HL-60 (cell line): Measurements from ENCODE around the gene LARP1B.
A peak's percentile ranks its signal among the peaks of the same experiment; 100 is the strongest.

Experiments used
- DNase-seq, 2 experiments: peaks; one replicate each; pipeline ENCODE4 v3.0.0-alpha.2; 2010 to 2020; ENCODE audit warnings: low read depth in 1 of 2, low spot score in 1 of 2
- H3K27ac ChIP-seq: fragments of 250-450 bp; sonication (Bioruptor Pico); replicated peaks from 2 replicates; pipeline ENCODE4 v1.5.1; 2020; ENCODE audit warnings: mild to moderate bottlenecking, moderate library complexity
- H3K27me3 ChIP-seq: fragments of 250-450 bp; sonication (Bioruptor Pico); 2 replicates; pipeline ENCODE4 v1.5.1; 2021; ENCODE audit warnings: mild to moderate bottlenecking, moderate library complexity; ENCODE audit not compliant: insufficient read depth, poor library complexity, severe bottlenecking
- H3K4me3 ChIP-seq: replicated peaks from 2 replicates; pipeline ENCODE4 v1.5.1; 2011; ENCODE audit warnings: mild to moderate bottlenecking, control low read depth, low read length; ENCODE audit not compliant: insufficient read depth
- GABPA ChIP-seq: IDR thresholded peaks from 2 replicates; pipeline ENCODE4 v1.6.1; 2012; ENCODE audit warnings: low read depth
- POLR2AphosphoS5 ChIP-seq: IDR thresholded peaks from 2 replicates; pipeline ENCODE4 v1.6.1; 2012; ENCODE audit warnings: low read depth
- SPI1 ChIP-seq: IDR thresholded peaks from 2 replicates; pipeline ENCODE4 v1.6.1; 2012; ENCODE audit warnings: low read depth, mild to moderate bottlenecking, borderline replicate concordance
- long read RNA-seq: library from polyadenylated mRNA; unstranded; transcript quantifications from one replicate; pipeline ENCODE4 v2.0.0, GENCODE V29; 2020
- TF ChIP-seq, protein P1 (sequence below): IDR thresholded peaks from one replicate; pipeline ENCODE4 v1.5.1; 2011; ENCODE audit warnings: low read length, control low read depth, inconsistent platforms; ENCODE audit not compliant: insufficient read depth
- TF ChIP-seq, protein P2 (sequence below): IDR thresholded peaks from 2 replicates; pipeline ENCODE4 v1.6.1; 2012; ENCODE audit warnings: low read depth; ENCODE audit not compliant: insufficient replicate concordance

LARP1B gene
- long read RNA-seq, transcript LARP1B-202 (10 exons, 2,151 nt) = major isoform, 12 of 44 reads
- long read RNA-seq, partial matches to known transcripts = 16 of 44 reads
- long read RNA-seq, other reads (novel, unspliced or antisense) = 12 of 44 reads

DNA sequence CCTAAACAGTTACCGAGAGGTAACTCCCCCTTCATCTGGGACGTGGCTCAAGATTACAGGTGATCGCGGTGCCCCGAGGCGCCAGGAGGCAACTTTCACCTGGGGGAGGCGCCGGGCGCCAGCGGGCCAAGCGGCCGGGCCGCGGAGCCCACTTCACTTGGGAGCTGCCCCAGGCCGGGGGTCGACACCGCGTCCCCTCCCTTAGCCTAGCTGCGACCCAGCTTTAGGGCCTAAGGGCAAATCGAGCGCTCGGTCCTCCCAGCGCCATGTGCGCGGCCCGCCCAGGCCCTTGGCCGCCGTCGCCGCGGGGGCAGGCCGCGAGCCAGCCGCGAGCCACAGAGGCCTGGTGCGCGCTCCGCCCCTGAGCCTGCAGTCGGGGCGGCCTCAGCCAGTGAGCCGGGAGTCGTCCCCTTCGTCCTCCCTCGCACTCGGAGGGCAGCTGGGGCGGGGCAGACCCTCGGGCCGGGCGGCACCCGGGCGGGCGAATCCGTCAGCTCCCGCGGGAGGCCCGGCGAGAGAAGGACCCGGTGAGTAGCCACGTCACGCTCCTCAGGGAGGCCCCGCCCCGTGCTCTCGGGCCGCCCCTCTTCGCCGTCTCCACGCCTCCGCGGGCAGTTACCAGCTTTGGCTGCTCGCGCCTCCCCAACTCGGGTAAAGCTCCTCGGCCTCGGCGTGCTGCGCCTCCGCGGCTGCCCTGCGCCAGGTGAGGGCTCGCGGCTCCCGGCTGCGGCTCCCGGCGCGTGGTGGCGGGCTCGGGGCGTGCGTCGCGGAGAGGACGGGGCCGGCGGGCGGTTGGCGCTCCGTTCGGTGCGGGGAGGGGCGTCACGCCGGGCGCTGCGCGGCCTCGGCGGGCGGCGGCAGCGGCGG is at the start of gene LARP1B:
TSS of gene LARP1B (plus strand) at position 614 of the 867 bp plus-strand sequence. CDS start 13,640 bp downstream, outside the sequence.
- peak; percentile 66 to 96 for DNase-seq
- H3K4me3 ChIP-seq = peak within 1 kb of the TSS; percentile 89
- peak within 1 kb of the TSS; percentile 97 for H3K27ac ChIP-seq
- TF ChIP-seq, protein P1, sequence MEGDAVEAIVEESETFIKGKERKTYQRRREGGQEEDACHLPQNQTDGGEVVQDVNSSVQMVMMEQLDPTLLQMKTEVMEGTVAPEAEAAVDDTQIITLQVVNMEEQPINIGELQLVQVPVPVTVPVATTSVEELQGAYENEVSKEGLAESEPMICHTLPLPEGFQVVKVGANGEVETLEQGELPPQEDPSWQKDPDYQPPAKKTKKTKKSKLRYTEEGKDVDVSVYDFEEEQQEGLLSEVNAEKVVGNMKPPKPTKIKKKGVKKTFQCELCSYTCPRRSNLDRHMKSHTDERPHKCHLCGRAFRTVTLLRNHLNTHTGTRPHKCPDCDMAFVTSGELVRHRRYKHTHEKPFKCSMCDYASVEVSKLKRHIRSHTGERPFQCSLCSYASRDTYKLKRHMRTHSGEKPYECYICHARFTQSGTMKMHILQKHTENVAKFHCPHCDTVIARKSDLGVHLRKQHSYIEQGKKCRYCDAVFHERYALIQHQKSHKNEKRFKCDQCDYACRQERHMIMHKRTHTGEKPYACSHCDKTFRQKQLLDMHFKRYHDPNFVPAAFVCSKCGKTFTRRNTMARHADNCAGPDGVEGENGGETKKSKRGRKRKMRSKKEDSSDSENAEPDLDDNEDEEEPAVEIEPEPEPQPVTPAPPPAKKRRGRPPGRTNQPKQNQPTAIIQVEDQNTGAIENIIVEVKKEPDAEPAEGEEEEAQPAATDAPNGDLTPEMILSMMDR = no peak
- TF ChIP-seq GABPA (no peak), POLR2AphosphoS5 (peak; percentile 84), SPI1 (no peak)
- TF ChIP-seq, protein P2, sequence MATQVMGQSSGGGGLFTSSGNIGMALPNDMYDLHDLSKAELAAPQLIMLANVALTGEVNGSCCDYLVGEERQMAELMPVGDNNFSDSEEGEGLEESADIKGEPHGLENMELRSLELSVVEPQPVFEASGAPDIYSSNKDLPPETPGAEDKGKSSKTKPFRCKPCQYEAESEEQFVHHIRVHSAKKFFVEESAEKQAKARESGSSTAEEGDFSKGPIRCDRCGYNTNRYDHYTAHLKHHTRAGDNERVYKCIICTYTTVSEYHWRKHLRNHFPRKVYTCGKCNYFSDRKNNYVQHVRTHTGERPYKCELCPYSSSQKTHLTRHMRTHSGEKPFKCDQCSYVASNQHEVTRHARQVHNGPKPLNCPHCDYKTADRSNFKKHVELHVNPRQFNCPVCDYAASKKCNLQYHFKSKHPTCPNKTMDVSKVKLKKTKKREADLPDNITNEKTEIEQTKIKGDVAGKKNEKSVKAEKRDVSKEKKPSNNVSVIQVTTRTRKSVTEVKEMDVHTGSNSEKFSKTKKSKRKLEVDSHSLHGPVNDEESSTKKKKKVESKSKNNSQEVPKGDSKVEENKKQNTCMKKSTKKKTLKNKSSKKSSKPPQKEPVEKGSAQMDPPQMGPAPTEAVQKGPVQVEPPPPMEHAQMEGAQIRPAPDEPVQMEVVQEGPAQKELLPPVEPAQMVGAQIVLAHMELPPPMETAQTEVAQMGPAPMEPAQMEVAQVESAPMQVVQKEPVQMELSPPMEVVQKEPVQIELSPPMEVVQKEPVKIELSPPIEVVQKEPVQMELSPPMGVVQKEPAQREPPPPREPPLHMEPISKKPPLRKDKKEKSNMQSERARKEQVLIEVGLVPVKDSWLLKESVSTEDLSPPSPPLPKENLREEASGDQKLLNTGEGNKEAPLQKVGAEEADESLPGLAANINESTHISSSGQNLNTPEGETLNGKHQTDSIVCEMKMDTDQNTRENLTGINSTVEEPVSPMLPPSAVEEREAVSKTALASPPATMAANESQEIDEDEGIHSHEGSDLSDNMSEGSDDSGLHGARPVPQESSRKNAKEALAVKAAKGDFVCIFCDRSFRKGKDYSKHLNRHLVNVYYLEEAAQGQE = peak; percentile 37
- no peaks in the 10 kb centered on the region for H3K27me3 ChIP-seq

DNA sequence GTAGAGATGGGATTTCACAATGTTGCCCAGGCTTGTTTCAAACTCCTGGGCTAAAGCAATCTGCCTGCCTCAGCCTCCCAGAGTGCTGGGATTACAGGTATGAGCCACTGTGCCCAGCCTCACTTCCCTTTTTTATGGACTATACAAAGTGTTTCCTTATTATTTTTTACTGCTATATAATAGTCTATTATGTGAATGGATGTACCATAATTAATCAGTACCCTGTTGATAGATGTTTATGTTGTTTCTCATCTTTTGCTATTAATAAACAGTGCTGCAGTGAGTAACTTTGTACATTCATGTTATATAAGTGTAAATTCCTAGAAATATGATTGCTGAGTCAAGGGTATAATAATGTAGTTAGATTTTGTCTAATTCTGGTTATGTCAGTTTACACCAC is 35.8 kb upstream of the LARP1B start:
- DNase-seq = no peak
- Histone ChIP-seq H3K27me3 (no peaks in the 10 kb centered on the region), H3K27ac (no peak overlapping the region), H3K4me3 (no peak overlapping the region)
- TF ChIP-seq, protein P2 = no peak
- TF ChIP-seq, protein P1 = no peak
- no peak for TF ChIP-seq GABPA
- no peak for TF ChIP-seq POLR2AphosphoS5
- no peak for TF ChIP-seq SPI1

DNA sequence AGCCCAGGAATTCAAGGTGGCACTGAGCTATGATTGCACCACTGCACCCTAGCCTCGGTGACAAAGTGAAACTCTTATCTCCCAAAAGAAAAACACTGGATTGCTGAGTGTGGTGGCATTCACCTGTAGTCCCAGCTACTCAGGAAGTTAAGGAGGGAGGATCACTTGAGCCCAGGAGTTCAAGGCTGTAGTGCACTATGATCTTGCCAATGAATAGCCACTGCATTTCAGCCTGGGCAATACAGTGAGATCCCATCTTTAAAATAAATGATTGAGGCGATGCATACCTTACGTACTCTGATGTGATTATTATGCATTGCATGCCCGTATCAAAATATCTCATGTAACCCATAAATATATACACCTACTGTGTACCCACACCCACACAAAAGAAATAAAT is 31.2 kb upstream of the LARP1B start:
- DNase-seq = no peak
- Histone ChIP-seq H3K4me3 (no peak overlapping the region), H3K27me3 (no peaks in the 10 kb centered on the region), H3K27ac (no peak overlapping the region)
- TF ChIP-seq, protein P1 = no peak
- no peak for TF ChIP-seq SPI1
- TF ChIP-seq GABPA = no peak
- TF ChIP-seq, protein P2 = no peak
- TF ChIP-seq POLR2AphosphoS5 = no peak
